HepG2 (cell line): ENCODE data around the gene GUCY1A1. TPM values are rescaled to one million over a fixed set of nuclear protein-coding genes. Genes with fewer than 3 reads are reported as not detected.

Source experiments
- ELF4 ChIP-seq: sonication (generic); formaldehyde crosslinking; IDR thresholded peaks from 2 replicates; pipeline ENCODE4 v1.5.0; 2020; ENCODE audit warnings: missing genetic modification reagents, mild to moderate bottlenecking, moderate library complexity, borderline replicate concordance
- HNF1A ChIP-seq, 2 experiments: sonication (generic) in 1 of 2; formaldehyde crosslinking in 1 of 2; IDR thresholded peaks; 2 replicates each; pipeline versions ENCODE4 v1.4.0 to v1.6.1; 2016 to 2020; ENCODE audit warnings: borderline replicate concordance in 1 of 2, low read depth in 1 of 2, mild to moderate bottlenecking in 1 of 2, missing genetic modification reagents in 1 of 2
- MLXIP ChIP-seq: sonication (generic); formaldehyde crosslinking; IDR thresholded peaks from 2 replicates; pipeline ENCODE4 v1.9.0; 2021; ENCODE audit warnings: missing genetic modification reagents, borderline replicate concordance
- RFX5 ChIP-seq: IDR thresholded peaks from 2 replicates; pipeline ENCODE4 v1.6.1; 2011; ENCODE audit warnings: low read depth, low read length, improper control_type of control experiment
- SALL1 ChIP-seq: sonication (generic); formaldehyde crosslinking; IDR thresholded peaks from 2 replicates; pipeline ENCODE4 v1.8.0; 2022; ENCODE audit warnings: mild to moderate bottlenecking, missing genetic modification reagents
- TFAP4 ChIP-seq: sonication (generic); IDR thresholded peaks from 2 replicates; pipeline ENCODE4 v1.6.1; 2016; ENCODE audit warnings: low read depth, borderline replicate concordance
- ZFX ChIP-seq: sonication (generic); formaldehyde crosslinking; IDR thresholded peaks from 2 replicates; pipeline ENCODE4 v1.4.0; 2020; ENCODE audit warnings: mild to moderate bottlenecking, low read depth, missing genetic modification reagents, moderate library complexity
- polyA plus RNA-seq, 8 experiments: library from polyadenylated mRNA; depleted of rRNA in 3 of 8; stranded (reverse) in 7 of 8; unstranded in 1 of 8; fragments of >200 nt; fragmentation: Illumina TruSeq in 4 of 8; extraction: Trizol in 4 of 8; gene quantifications; 2 replicates each; pipeline versions ENCODE4 v1.2.1 to v1.2.3, GENCODE V29; 2011 to 2016; ENCODE audit warnings: low read depth in 4 of 8, missing spikeins in 1 of 8, mixed read lengths in 1 of 8; ENCODE audit not compliant: insufficient read depth in 1 of 8
- total RNA-seq, 5 experiments: library from RNA; depleted of rRNA; stranded (reverse); fragments of >200 nt; fragmentation: Illumina TruSeq; extraction: Trizol; gene quantifications; 2 replicates each; pipeline ENCODE4 v1.2.3, GENCODE V29; 2016; ENCODE audit warnings: low read depth in 1 of 5

GUCY1A1 gene
- total and polyA plus RNA-seq, 2 of the 13 experiments (the other 11 are each of a cell fraction or from before 2014, with no cell fraction given): not detected

- TF ChIP-seq TFAP4 (no peak), RFX5 (no peak), MLXIP (CRISPR knock-in tag) (no peak), SALL1 (no peak), ZFX (CRISPR knock-in tag) (no peak), ELF4 (CRISPR knock-in tag) (no peak), HNF1A (IDR thresholded peaks at IDR 0.05; ENCODE audit: low read depth) (no peak), HNF1A (CRISPR knock-in tag; IDR thresholded peaks at IDR 0.05; ENCODE audit: borderline replicate concordance) (no peak)
Measured at GRCh38 chr4:155766622-155767021, 100.0 kb downstream of the GUCY1A1 start (continued).
